Effector CD4-positive, alpha-beta T cell (primary cell): ENCODE results near the gene C19orf67. TPM values are rescaled to one million over a fixed set of nuclear protein-coding genes. Genes with fewer than 3 reads are reported as not detected.

Experiments
- DNase-seq: peaks from one replicate; pipeline ENCODE4 v3.0.0-alpha.2; 2020
- total RNA-seq: gene quantifications from one replicate; lab custom pipeline; 2026; lab: John Stamatoyannopoulos, UW

Gene C19orf67
- total RNA-seq, result not detected

GRCh38 chr19:14085309-14085995 is at the start of gene C19orf67:
C19orf67 (minus strand) TSS chr19:14085783; CDS start chr19:14085627, 156 bp downstream.
- DNase-seq, result no peak

DNA sequence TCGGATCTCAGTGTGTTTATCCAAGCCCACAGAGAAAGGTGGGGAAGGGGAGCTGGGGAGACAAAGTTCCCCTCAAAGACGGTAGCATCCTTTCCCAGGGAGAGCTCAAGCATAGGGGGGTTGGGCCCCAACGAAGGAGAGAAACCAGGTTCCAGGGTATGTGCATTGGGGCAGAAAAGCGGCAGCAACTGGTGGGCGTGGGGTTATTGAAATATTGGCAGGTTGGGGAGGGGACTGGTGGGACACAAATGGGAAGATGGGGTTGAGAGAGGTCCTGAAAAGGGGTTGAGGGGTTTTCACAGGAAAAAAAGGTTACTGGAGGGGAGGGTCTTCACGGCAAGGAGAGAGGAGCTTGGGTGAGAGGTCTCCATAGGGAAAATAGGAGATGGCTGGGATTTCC is 49.8 kb upstream of the C19orf67 start:
- DNase-seq, result no peak

- no peak for DNase-seq
These were observed 42.4 kb upstream of the C19orf67 start for GRCh38 chr19:14127929-14128509.

DNA sequence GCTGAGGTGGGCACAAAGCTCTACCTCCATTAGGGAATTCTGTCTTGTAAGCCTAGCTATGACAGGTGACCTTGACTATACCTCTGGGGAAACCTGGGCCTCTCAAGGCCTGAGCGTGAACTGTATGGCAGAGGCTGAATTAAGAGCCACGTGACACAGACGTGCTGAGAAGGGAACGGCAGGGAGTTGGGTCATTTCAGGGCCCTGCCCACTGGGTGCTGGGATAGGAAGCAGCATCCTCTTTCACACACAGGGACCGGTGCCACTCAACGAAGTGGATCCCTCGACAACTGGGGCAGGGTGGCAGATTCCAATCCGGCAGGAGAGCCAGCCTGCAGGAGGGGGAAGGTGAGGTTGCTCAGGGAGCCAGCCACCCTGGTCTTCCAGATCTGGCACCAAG is 41.6 kb upstream of the C19orf67 start:
- no peak for DNase-seq

- no peak for DNase-seq
These were observed 37.3 kb upstream of the C19orf67 start for GRCh38 chr19:14122924-14123323.

DNA sequence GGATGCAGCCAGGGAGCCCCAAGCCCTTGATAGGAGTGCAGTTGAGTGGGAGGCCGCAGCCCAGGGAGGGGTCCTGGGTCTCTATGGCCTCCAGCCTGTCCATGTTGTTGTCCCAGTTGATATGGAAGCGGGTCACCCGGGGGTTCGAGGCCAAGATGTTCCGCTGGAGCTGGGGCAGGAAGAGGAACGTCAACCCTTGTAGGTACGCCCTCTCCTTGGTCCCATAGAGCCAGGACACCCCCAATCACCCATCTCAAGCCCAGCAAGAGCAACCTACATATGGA is 34.9 kb upstream of the C19orf67 start:
- DNase-seq, result no peak

- no peak for DNase-seq
These were observed 34.3 kb upstream of the C19orf67 start for GRCh38 chr19:14119644-14120496.

DNA sequence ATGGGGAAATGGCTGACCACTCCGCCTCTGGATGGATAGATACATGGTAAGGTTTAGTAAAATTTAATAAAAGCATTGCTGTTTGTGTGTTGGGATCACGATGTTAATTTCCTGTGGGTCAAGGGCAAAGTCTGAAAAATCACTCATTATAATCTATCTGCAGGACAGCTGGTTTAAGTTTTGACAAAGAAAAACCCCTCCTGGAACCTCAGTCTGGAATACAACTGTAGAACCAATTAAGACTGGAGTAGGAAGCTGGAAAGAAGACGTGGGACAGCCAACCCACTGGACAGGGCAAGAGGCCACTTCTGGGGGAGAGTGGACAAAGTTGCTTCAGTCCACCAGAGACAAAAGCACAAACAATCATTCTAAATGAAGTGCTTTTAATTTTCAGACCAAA is 33.6 kb upstream of the C19orf67 start:
- DNase-seq, result no peak

DNA sequence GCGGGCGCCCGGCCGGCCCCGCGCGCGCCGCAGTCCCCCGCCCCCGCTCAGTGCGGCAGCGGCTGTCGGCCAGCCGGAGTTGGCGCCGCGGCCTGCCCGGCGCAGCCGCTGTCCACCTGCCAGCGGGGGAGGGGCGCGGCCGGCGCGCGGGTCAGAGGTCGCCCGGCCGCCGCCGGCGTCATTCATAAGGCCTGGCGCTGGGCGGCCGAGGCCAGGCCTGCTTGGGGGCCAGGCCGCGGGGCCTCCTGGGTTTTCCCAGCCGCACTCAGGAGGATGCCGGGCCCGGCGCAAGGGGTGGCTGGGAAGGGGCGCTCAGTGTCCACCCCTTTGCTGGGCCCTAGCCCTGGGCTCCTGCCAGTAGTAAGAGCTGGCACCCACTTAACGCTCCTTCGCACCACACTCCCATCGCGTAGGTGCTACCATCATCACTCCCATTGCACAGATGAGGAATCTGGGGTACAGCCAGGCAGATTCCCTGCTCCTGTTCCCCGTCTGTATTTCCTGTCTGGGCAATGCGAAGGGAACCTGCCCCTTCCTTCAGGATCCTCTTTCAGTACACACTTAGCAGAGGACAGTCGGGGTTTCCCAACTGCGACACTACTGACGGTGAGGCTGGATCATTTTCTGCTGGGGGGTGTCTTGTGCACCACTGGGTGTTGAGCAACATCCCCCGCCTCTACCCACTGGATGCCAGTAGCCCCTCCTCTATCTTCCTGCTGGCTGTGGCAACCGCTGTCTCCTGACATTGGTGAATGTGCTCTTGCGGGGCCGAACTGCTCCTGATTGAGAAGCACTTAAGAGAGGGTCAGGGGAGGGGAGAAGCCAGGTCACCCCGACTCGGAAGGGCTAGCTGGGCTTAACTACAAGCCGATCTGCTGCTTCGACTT is 32.8 kb upstream of the C19orf67 start:
- peak; percentile 36 for DNase-seq

DNA sequence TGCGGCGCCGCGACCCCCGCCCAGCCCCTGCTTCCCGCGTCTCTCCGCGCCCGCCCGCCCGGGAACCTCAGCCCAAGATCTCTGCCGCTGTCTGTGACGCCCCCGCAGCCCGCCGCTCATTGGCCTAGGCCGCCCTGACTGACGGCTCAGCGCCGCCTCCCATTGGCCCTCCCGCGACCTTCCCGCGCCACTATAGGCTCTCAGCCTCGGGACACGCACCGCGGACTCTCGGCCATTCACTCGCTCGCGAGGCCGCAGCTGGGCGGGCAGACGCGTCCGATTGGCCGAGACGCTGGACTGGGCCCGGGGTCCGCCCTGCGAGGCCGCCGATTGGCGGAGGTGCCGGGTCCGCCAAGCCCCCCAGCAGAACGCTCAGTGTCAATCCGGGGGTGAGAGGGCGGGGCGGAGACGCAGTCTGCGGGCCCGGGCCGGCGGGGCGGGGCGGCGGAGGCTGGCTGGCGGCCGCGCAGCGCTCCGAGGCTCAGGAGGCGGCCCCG is 32.1 kb upstream of the C19orf67 start, which contains the start of gene PRKACA:
Gene PRKACA, minus strand, starts transcription at position 95 of the 497 bp plus-strand sequence. CDS start 215 bp downstream, outside the sequence.
- peak; percentile 98 for DNase-seq

DNA sequence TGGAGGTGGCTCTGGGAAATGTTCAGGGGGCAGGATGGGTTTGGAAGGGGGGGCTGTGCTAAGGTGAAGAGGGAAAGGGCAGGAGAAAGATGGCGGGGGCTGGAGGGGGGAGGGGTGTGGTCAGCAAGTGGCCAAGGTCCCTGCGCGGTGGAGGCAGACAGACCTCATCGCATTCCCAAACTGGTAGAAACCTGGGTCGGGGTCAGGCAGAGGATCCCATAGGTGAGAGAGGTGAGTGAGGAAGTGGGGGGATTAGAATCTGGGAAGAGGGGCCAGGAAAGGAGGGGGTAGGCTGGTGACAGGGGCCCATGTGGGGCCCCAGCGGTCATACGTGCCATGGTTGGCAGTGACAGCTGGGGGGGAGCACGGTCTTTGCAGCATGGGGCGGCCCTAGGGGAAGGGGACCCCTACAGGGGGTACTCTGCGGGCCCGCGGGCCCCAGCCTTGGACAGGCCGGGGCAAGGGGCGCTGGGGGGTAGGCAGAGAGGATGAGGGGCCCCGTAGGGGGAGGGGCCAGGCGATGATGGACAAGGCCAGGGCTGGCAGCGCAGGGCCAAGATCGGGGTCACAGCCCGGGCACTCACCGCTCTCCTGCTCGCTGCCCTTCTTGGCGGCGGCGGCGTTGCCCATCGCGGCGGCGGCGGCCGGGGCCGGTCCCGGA is 31.5 kb upstream of the C19orf67 start:
- no peak for DNase-seq

DNA sequence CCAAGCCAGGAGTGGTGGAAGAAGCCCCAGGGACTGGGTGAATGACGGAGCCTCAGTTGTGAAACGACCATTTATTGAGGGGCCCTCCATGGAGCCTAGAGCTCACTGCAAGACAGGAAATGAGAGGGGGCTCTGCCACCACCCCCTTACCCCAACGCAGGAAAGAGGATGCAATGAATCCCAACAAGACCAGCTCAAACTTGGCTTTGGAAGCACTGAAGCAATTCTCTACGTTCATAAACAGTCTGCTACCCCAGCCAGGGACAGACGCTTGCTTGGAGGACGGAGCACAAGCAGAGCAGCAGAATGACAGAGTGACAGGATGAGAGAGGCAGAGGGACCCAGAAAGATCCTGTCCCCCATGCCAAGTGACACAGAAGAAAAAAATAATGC is 30.9 kb upstream of the C19orf67 start:
- no peak for DNase-seq

- no peak for DNase-seq
These were observed 30.2 kb upstream of the C19orf67 start for GRCh38 chr19:14115756-14116155.

- peak; percentile 41 for DNase-seq
These were observed 29.3 kb upstream of the C19orf67 start for GRCh38 chr19:14114854-14115253.

DNA sequence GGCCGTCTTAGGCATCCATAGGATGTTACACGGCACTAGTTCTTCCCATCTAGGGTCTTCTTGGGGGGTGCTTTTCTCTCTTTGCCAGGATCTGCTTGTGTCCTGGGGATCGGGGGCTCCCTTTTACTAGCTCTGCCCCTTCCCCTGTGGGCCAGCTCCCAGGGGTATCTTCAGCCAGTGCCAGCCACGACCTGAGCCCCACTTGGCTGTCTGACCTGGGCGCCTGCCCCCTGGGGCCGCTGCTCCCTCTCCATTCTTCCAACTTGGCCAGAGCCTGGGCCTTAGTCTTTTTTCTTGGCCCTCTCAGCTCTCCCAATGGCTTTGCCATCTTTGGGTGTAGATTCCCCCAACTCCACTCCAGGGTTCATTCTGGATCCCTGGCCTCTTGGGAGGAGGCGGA is 28.9 kb upstream of the C19orf67 start:
- DNase-seq, result no peak

- peak; percentile 49 for DNase-seq
These were observed 28.3 kb upstream of the C19orf67 start for GRCh38 chr19:14113762-14114414.

GRCh38 chr19:14112809-14113385 is 27.3 kb upstream of the C19orf67 start:
- DNase-seq, result no peak

- no peak for DNase-seq
These were observed 26.6 kb upstream of the C19orf67 start for GRCh38 chr19:14112051-14112808.

DNA sequence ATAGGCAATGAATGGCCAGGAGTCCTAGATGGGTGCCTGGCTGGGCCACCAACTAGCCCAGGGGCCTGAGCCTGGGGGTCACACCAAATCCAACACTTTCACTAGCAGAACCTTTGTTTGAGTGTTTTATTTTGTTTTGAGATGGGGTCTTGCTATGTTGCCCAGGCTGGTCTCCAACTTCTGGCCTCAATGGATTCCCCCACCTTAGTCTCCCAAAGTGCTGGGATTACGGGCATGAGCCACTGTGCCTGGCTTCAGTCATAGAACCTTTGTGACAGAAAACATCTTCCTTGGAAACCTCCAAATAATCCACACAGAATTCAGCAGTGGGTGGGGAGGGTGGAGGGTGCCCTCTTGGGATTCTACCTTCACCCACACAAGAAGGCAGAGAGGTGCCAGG is 25.9 kb upstream of the C19orf67 start:
- DNase-seq, result no peak

DNA sequence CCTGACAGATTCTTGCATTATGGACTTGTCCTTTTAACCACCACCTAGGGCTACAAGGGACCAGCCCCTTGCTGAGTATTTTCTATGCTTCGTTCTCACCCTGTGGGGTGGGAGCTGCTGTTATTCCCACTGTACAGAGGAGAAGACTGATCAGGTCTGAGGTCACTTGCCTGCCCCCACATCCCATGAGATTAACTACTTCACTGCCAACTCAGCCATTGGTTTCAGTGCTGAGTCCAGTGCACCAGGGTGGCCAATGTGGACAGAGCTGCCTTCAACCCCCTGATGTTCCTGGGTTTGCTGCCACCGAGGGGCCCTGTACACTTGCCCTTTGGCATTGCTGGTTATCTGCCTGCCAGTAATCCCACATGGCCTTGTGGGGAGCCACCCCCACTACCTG is 25.1 kb upstream of the C19orf67 start:
- DNase-seq, result no peak
